ENCODE data around the gene LRR1. TPM values are rescaled to one million over a fixed set of nuclear protein-coding genes. Genes with fewer than 3 reads are reported as not detected.

Gene LRR1
- polyA plus RNA-seq, 4 donors, result 13.3 to 21.0 (median 16.2) TPM

- Histone ChIP-seq H3K4me1 (ENCODE audit: control insufficient read depth in 3 of 3, insufficient read depth in 2 of 3, low read depth in 1 of 3, low read length in 2 of 3) (no peaks in the 10 kb centered on the region), H3K4me3 (ENCODE audit: low read depth in 1 of 3, low read length in 3 of 3) (no peak overlapping the region), H3K27ac (ENCODE audit: low read depth in 1 of 3, low read length in 2 of 3) (no peak overlapping the region), H3K36me3 (ENCODE audit: control insufficient read depth in 3 of 3, insufficient read depth in 2 of 3, low read depth in 1 of 3, low read length in 3 of 3) (no peaks in the 10 kb centered on the region), H3K9me3 (ENCODE audit: control insufficient read depth in 2 of 2, insufficient read depth in 1 of 2, low read depth in 1 of 2, low read length in 1 of 2) (no peaks in the 10 kb centered on the region), H3K27me3 (ENCODE audit: control insufficient read depth in 3 of 3, insufficient read depth in 3 of 3, low read length in 3 of 3) (no peaks in the 10 kb centered on the region)
- WGBS, 3 donors, result 87 to 93% (median 92%) methylated on average over 6 of the region's 6 CpGs
- FAIRE-seq, result no peak
- DNase-seq, result no peak
Measured at GRCh38 chr14:49559979-49560768, 38.6 kb upstream of the LRR1 start.

DNA sequence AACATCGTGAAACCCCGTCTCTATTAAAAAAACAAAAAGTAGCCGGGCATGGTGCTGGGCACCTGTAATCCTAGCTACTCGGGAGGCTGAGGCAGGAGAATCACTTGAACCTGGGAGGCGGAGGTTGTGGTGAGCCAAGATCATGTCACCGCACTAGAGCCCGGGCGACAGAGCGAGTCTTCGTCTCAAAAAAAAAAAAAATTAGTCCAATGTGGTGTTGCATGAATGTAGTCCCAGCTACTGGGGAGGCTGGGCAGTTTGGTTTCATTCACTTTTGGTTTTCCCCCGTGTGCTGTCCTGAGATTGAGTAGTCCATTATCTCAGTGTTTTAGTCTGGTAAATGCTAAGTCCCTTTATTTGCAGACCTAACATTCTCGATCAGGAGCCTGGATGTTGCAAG lies 32.0 kb upstream of the LRR1 start:
- H3K9me3 ChIP-seq (ENCODE audit: control insufficient read depth in 2 of 2, insufficient read depth in 1 of 2, low read depth in 1 of 2, low read length in 1 of 2), result peaks cover 0 to 4% of the 10 kb centered on the region in 2 donors
- WGBS, 3 donors, result 92 to 93% (median 92%) methylated on average over 12 of the region's 12 CpGs
- H3K27ac ChIP-seq (ENCODE audit: low read depth in 1 of 3, low read length in 2 of 3), result no peak overlapping the region
- no peak overlapping the region for H3K4me3 ChIP-seq (ENCODE audit: low read depth in 1 of 3, low read length in 3 of 3)
- H3K27me3 ChIP-seq (ENCODE audit: control insufficient read depth in 3 of 3, insufficient read depth in 3 of 3, low read length in 3 of 3), result no peaks in the 10 kb centered on the region
- FAIRE-seq (no peak), DNase-seq (no peak)
- no peaks in the 10 kb centered on the region for H3K36me3 ChIP-seq (ENCODE audit: control insufficient read depth in 3 of 3, insufficient read depth in 2 of 3, low read depth in 1 of 3, low read length in 3 of 3)
- H3K4me1 ChIP-seq (ENCODE audit: control insufficient read depth in 3 of 3, insufficient read depth in 2 of 3, low read depth in 1 of 3, low read length in 2 of 3), result no peaks in the 10 kb centered on the region

DNA sequence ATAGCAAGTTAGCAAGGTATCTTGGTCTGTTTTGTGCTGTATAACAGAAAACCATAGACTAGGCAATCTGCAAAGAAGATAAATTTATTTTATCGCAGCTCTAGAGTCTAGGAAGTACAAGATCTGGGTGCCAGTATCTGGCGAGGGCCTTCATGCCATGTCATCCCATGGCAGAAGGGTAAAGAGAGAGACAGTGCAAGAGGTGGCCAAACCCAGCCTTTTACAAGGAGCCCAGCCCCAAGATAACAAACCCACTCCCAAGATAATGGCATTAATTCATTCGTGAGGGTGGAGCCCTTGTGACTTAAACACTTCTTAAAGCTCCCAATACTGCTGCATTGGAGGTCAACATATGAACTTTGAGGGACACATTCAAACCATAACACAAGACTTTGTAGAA lies 29.5 kb upstream of the LRR1 start:
- H3K4me3 ChIP-seq (ENCODE audit: low read depth in 1 of 3, low read length in 3 of 3), result no peak overlapping the region
- no peak for FAIRE-seq

DNA sequence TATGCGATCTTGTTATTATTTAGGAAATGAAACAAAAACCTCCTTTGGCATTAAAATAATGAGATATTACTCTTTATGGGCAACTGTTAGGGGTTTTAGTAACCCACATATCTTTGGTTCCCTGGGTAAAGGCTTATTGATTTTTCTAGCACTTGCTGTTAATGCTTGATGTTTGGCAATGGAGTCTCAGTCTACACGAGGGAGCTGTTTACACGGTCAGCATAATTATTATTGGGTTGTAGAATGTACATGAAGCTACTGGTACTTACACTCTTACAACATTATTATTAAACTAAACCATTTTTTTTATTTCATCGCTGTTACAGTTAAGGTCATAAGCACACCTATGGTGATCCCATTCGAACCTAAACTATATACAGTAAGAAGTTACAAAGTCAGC lies 24.7 kb upstream of the LRR1 start:
- Histone ChIP-seq H3K9me3 (ENCODE audit: control insufficient read depth in 2 of 2, insufficient read depth in 1 of 2, low read depth in 1 of 2, low read length in 1 of 2) (peaks cover 0 to 4% of the 10 kb centered on the region in 2 donors), H3K36me3 (ENCODE audit: control insufficient read depth in 3 of 3, insufficient read depth in 2 of 3, low read depth in 1 of 3, low read length in 3 of 3) (peaks cover 0 to 18% (median 4%) of the 10 kb centered on the region in 3 donors), H3K27ac (ENCODE audit: low read depth in 1 of 3, low read length in 2 of 3) (no peak overlapping the region), H3K27me3 (ENCODE audit: control insufficient read depth in 3 of 3, insufficient read depth in 3 of 3, low read length in 3 of 3) (no peaks in the 10 kb centered on the region), H3K4me1 (ENCODE audit: control insufficient read depth in 3 of 3, insufficient read depth in 2 of 3, low read depth in 1 of 3, low read length in 2 of 3) (no peaks in the 10 kb centered on the region), H3K4me3 (ENCODE audit: low read depth in 1 of 3, low read length in 3 of 3) (no peak overlapping the region)
- 83 to 86% (median 83%) methylated on average over 5 of the region's 5 CpGs for WGBS, 3 donors
- DNase-seq (no peak), FAIRE-seq (no peak)

More for the DNA sequence above, 29.5 kb upstream of the LRR1 start:
- Histone ChIP-seq H3K4me1 (ENCODE audit: control insufficient read depth in 3 of 3, insufficient read depth in 2 of 3, low read depth in 1 of 3, low read length in 2 of 3) (no peaks in the 10 kb centered on the region), H3K36me3 (ENCODE audit: control insufficient read depth in 3 of 3, insufficient read depth in 2 of 3, low read depth in 1 of 3, low read length in 3 of 3) (peaks cover 0 to 4% (median 0%) of the 10 kb centered on the region in 3 donors), H3K27me3 (ENCODE audit: control insufficient read depth in 3 of 3, insufficient read depth in 3 of 3, low read length in 3 of 3) (no peaks in the 10 kb centered on the region), H3K27ac (ENCODE audit: low read depth in 1 of 3, low read length in 2 of 3) (no peak overlapping the region), H3K9me3 (ENCODE audit: control insufficient read depth in 2 of 2, insufficient read depth in 1 of 2, low read depth in 1 of 2, low read length in 1 of 2) (peaks cover 0 to 4% of the 10 kb centered on the region in 2 donors)
- no peak for DNase-seq
- 81 to 87% (median 84%) methylated on average over 3 of the region's 3 CpGs for WGBS, 3 donors

- H3K4me3 ChIP-seq (ENCODE audit: low read depth in 1 of 3, low read length in 3 of 3), result no peak overlapping the region
- FAIRE-seq, result no peak
- peaks cover 2 to 22% (median 4%) of the 10 kb centered on the region in 3 donors for H3K36me3 ChIP-seq (ENCODE audit: control insufficient read depth in 3 of 3, insufficient read depth in 2 of 3, low read depth in 1 of 3, low read length in 3 of 3)
- no peaks in the 10 kb centered on the region for H3K9me3 ChIP-seq (ENCODE audit: control insufficient read depth in 2 of 2, insufficient read depth in 1 of 2, low read depth in 1 of 2, low read length in 1 of 2)
- H3K4me1 ChIP-seq (ENCODE audit: control insufficient read depth in 3 of 3, insufficient read depth in 2 of 3, low read depth in 1 of 3, low read length in 2 of 3), result no peaks in the 10 kb centered on the region
- no peaks in the 10 kb centered on the region for H3K27me3 ChIP-seq (ENCODE audit: control insufficient read depth in 3 of 3, insufficient read depth in 3 of 3, low read length in 3 of 3)
- WGBS, 3 donors, result 94 to 100% (median 97%) methylated on average over 1 of the region's 1 CpG
- no peak for DNase-seq
- no peak overlapping the region for H3K27ac ChIP-seq (ENCODE audit: low read depth in 1 of 3, low read length in 2 of 3)
Measured at GRCh38 chr14:49578141-49578540, 20.6 kb upstream of the LRR1 start.

GRCh38 chr14:49579841-49580240 lies 18.9 kb upstream of the LRR1 start:
- peaks cover 2 to 34% (median 4%) of the 10 kb centered on the region in 3 donors for H3K36me3 ChIP-seq (ENCODE audit: control insufficient read depth in 3 of 3, insufficient read depth in 2 of 3, low read depth in 1 of 3, low read length in 3 of 3)
- no peaks in the 10 kb centered on the region for H3K27me3 ChIP-seq (ENCODE audit: control insufficient read depth in 3 of 3, insufficient read depth in 3 of 3, low read length in 3 of 3)
- no peaks in the 10 kb centered on the region for H3K9me3 ChIP-seq (ENCODE audit: control insufficient read depth in 2 of 2, insufficient read depth in 1 of 2, low read depth in 1 of 2, low read length in 1 of 2)
- H3K4me1 ChIP-seq (ENCODE audit: control insufficient read depth in 3 of 3, insufficient read depth in 2 of 3, low read depth in 1 of 3, low read length in 2 of 3), result peaks cover 0 to 10% (median 2%) of the 10 kb centered on the region in 3 donors
- no peak overlapping the region for H3K4me3 ChIP-seq (ENCODE audit: low read depth in 1 of 3, low read length in 3 of 3)
- 74 to 85% (median 81%) methylated on average over 2 of the region's 2 CpGs for WGBS, 3 donors
- FAIRE-seq, result no peak
- DNase-seq, result no peak
- H3K27ac ChIP-seq (ENCODE audit: low read depth in 1 of 3, low read length in 2 of 3), result no peak overlapping the region

GRCh38 chr14:49581209-49582112 lies 17.3 kb upstream of the LRR1 start:
- Histone ChIP-seq H3K36me3 (ENCODE audit: control insufficient read depth in 3 of 3, insufficient read depth in 2 of 3, low read depth in 1 of 3, low read length in 3 of 3) (peaks cover 0 to 32% (median 2%) of the 10 kb centered on the region in 3 donors), H3K4me1 (ENCODE audit: control insufficient read depth in 3 of 3, insufficient read depth in 2 of 3, low read depth in 1 of 3, low read length in 2 of 3) (peaks cover 0 to 10% (median 2%) of the 10 kb centered on the region in 3 donors), H3K9me3 (ENCODE audit: control insufficient read depth in 2 of 2, insufficient read depth in 1 of 2, low read depth in 1 of 2, low read length in 1 of 2) (no peaks in the 10 kb centered on the region), H3K27me3 (ENCODE audit: control insufficient read depth in 3 of 3, insufficient read depth in 3 of 3, low read length in 3 of 3) (no peaks in the 10 kb centered on the region), H3K4me3 (ENCODE audit: low read depth in 1 of 3, low read length in 3 of 3) (no peak overlapping the region), H3K27ac (ENCODE audit: low read depth in 1 of 3, low read length in 2 of 3) (no peak overlapping the region)
- FAIRE-seq (no peak), DNase-seq (no peak)
- 75 to 84% (median 80%) methylated on average over 9 of the region's 9 CpGs for WGBS, 3 donors

- H3K36me3 ChIP-seq (ENCODE audit: control insufficient read depth in 3 of 3, insufficient read depth in 2 of 3, low read depth in 1 of 3, low read length in 3 of 3), result peaks cover 0 to 25% (median 2%) of the 10 kb centered on the region in 3 donors
Measured at GRCh38 chr14:49582113-49582977, 16.4 kb upstream of the LRR1 start.

More at GRCh38 chr14:49582113-49582977, 16.4 kb upstream of the LRR1 start:
- DNase-seq (peak in 1 of 2 donors; percentile 7), FAIRE-seq (no peak)
- Histone ChIP-seq H3K27me3 (ENCODE audit: control insufficient read depth in 3 of 3, insufficient read depth in 3 of 3, low read length in 3 of 3) (no peaks in the 10 kb centered on the region), H3K4me1 (ENCODE audit: control insufficient read depth in 3 of 3, insufficient read depth in 2 of 3, low read depth in 1 of 3, low read length in 2 of 3) (peaks cover 0 to 10% (median 2%) of the 10 kb centered on the region in 3 donors), H3K27ac (ENCODE audit: low read depth in 1 of 3, low read length in 2 of 3) (no peak overlapping the region), H3K4me3 (ENCODE audit: low read depth in 1 of 3, low read length in 3 of 3) (no peak overlapping the region), H3K9me3 (ENCODE audit: control insufficient read depth in 2 of 2, insufficient read depth in 1 of 2, low read depth in 1 of 2, low read length in 1 of 2) (no peaks in the 10 kb centered on the region)
- 87 to 88% (median 88%) methylated on average over 4 of the region's 4 CpGs for WGBS, 3 donors

All from small intestine (tissue), 7 donors.